ENCODE results near the gene HCN3. TPM values are rescaled to one million over a fixed set of nuclear protein-coding genes. Genes with fewer than 3 reads are reported as not detected.
A peak's percentile ranks its signal among the peaks of the same experiment; 100 is the strongest.
"Not testable (repeated sequence)": the region's sequence is repeated elsewhere in the genome, so short reads cannot be mapped to it uniquely, and the experiment has no call there.

HCN3 gene
- total RNA-seq, 3 donors from 2014 or later: 1.3 to 2.3 (median 2.3) TPM

- peaks cover 0 to 3% of the 10 kb centered on the region in 2 donors for H3K27me3 ChIP-seq
- peak overlapping the region; percentile 49 to 80 (median 70) for H3K4me3 ChIP-seq
- no peaks in the 10 kb centered on the region for H3K36me3 ChIP-seq
- peaks cover 0 to 5% of the 10 kb centered on the region in 2 donors for H3K4me1 ChIP-seq
- no peak for DNase-seq (ENCODE audit: low spot score in 2 of 2)
- TF ChIP-seq POLR2AphosphoS5 (IDR thresholded peaks at IDR 0.05): no peak
- no peak for TF ChIP-seq CTCF (IDR thresholded peaks at IDR 0.05)
- no peak for TF ChIP-seq POLR2A (IDR thresholded peaks at IDR 0.05)
- intact Hi-C loops (cut with DNase I; ENCODE audit: low total_unique reads): no loop called here
- no peaks in the 10 kb centered on the region for H3K9me3 ChIP-seq
- H3K27ac ChIP-seq: peak overlapping the region; percentile 86 to 95
Measured at GRCh38 chr1:155245163-155245524, 32.1 kb upstream of the HCN3 start.

GRCh38 chr1:155246796-155247195, 30.5 kb upstream of the HCN3 start:
- H3K4me3 ChIP-seq; H3K36me3 ChIP-seq; H3K9me3 ChIP-seq; H3K27me3 ChIP-seq; H3K27ac ChIP-seq; DNase-seq (ENCODE audit: low spot score in 2 of 2); intact Hi-C loops (cut with DNase I; ENCODE audit: low total_unique reads); H3K4me1 ChIP-seq: not testable (repeated sequence)

GRCh38 chr1:155247667-155248553, 29.4 kb upstream of the HCN3 start:
- H3K9me3 ChIP-seq: no peaks in the 10 kb centered on the region
- H3K4me1 ChIP-seq: peaks cover 0 to 5% of the 10 kb centered on the region in 2 donors
- peaks cover 0 to 3% of the 10 kb centered on the region in 2 donors for H3K27me3 ChIP-seq
- H3K27ac ChIP-seq: no peak overlapping the region
- DNase-seq (ENCODE audit: low spot score in 2 of 2): no peak
- intact Hi-C loops (cut with DNase I; ENCODE audit: low total_unique reads): no loop called here
- no peaks in the 10 kb centered on the region for H3K36me3 ChIP-seq
- TF ChIP-seq POLR2A (IDR thresholded peaks at IDR 0.05) (no peak), POLR2AphosphoS5 (IDR thresholded peaks at IDR 0.05) (no peak), CTCF (IDR thresholded peaks at IDR 0.05) (no peak)
- no peak overlapping the region for H3K4me3 ChIP-seq

- DNase-seq (ENCODE audit: low spot score in 2 of 2): no peak
- no peaks in the 10 kb centered on the region for H3K27me3 ChIP-seq
- intact Hi-C loops (cut with DNase I; ENCODE audit: low total_unique reads): loop anchor here (5.0 kb wide), 1 partner anchor 72 kb away; the partner anchor contains the start of gene RUSC1
- no peaks in the 10 kb centered on the region for H3K36me3 ChIP-seq
- TF ChIP-seq POLR2AphosphoS5 (IDR thresholded peaks at IDR 0.05): no peak
- H3K27ac ChIP-seq: peak overlapping the region; percentile 8 to 40
- H3K4me3 ChIP-seq: peak overlapping the region; percentile 20 to 52 (median 27)
- no peaks in the 10 kb centered on the region for H3K9me3 ChIP-seq
- peaks cover 7 to 10% of the 10 kb centered on the region in 2 donors for H3K4me1 ChIP-seq
Measured at GRCh38 chr1:155250246-155250632, 27.0 kb upstream of the HCN3 start.

- peak; percentile 86 to 92 for DNase-seq (ENCODE audit: low spot score in 2 of 2)
- H3K27me3 ChIP-seq: no peaks in the 10 kb centered on the region
- H3K27ac ChIP-seq: peak overlapping the region; percentile 8 to 41
- H3K4me3 ChIP-seq: peak overlapping the region; percentile 20 to 52 (median 27)
- intact Hi-C loops (cut with DNase I; ENCODE audit: low total_unique reads): loop anchor here (5.0 kb wide), 1 partner anchor 71 kb away; the partner anchor contains the start of gene RUSC1
- no peaks in the 10 kb centered on the region for H3K9me3 ChIP-seq
- H3K36me3 ChIP-seq: no peaks in the 10 kb centered on the region
- H3K4me1 ChIP-seq: peaks cover 7 to 10% of the 10 kb centered on the region in 2 donors
- TF ChIP-seq CTCF (IDR thresholded peaks at IDR 0.05) (peak; percentile 98 to 99 (median 98)), POLR2AphosphoS5 (IDR thresholded peaks at IDR 0.05) (peak in 2 of 3 donors; percentile 24 to 66), POLR2A (IDR thresholded peaks at IDR 0.05) (no peak)
Measured at GRCh38 chr1:155250633-155251449, 26.4 kb upstream of the HCN3 start.
